ENCODE results near the gene RAN. TPM values are rescaled to one million over a fixed set of nuclear protein-coding genes. Genes with fewer than 3 reads are reported as not detected.

RAN gene
- total and polyA plus RNA-seq, 9 donors = 80.4 to 419 (median 314) TPM

GRCh38 chr12:130911193-130911592 lies 39.3 kb downstream of the RAN start:
- Histone ChIP-seq H3K9me3 (no peaks in the 10 kb centered on the region), H3K4me1 (ENCODE audit: insufficient read depth) (no peaks in the 10 kb centered on the region), H3K36me3 (no peaks in the 10 kb centered on the region), H3K27me3 (no peaks in the 10 kb centered on the region), H3K27ac (no peak overlapping the region), H3K4me3 (no peak overlapping the region)
- TF ChIP-seq POLR2A (IDR thresholded peaks at IDR 0.05) = no peak
- no peak for TF ChIP-seq EP300 (IDR thresholded peaks at IDR 0.05)
- no peak for TF ChIP-seq CTCF (IDR thresholded peaks at IDR 0.05)
- DNase-seq = no peak
- WGBS, 3 donors = 0 to 93% (median 45%) methylated on average over 1 of the region's 1 CpG
- intact Hi-C loops (cut with DNase I) = loop anchor here in 1 of 4 donors (10.0 kb wide), 2 partner anchors 224 to 924 kb away; no protein-coding TSS in a partner anchor

GRCh38 chr12:130911933-130912332 lies 40.1 kb downstream of the RAN start:
- TF ChIP-seq CTCF (IDR thresholded peaks at IDR 0.05) = no peak
- TF ChIP-seq EP300 (IDR thresholded peaks at IDR 0.05) = no peak
- no peak for TF ChIP-seq POLR2A (IDR thresholded peaks at IDR 0.05)
- no peaks in the 10 kb centered on the region for H3K4me1 ChIP-seq (ENCODE audit: insufficient read depth)
- no peak for DNase-seq
- no peaks in the 10 kb centered on the region for H3K36me3 ChIP-seq
- no peak overlapping the region for H3K4me3 ChIP-seq
- H3K9me3 ChIP-seq = no peaks in the 10 kb centered on the region
- intact Hi-C loops (cut with DNase I) = loop anchor here in 1 of 4 donors (10.0 kb wide), 2 partner anchors 223 to 923 kb away; no protein-coding TSS in a partner anchor
- H3K27ac ChIP-seq = no peak overlapping the region
- no peaks in the 10 kb centered on the region for H3K27me3 ChIP-seq

GRCh38 chr12:130916241-130916911 lies 44.5 kb downstream of the RAN start:
- TF ChIP-seq CTCF (IDR thresholded peaks at IDR 0.05) (peak; percentile 96 to 98 (median 97)), EP300 (IDR thresholded peaks at IDR 0.05) (no peak)
- no peaks in the 10 kb centered on the region for H3K36me3 ChIP-seq
- no peaks in the 10 kb centered on the region for H3K27me3 ChIP-seq
- H3K27ac ChIP-seq = no peak overlapping the region
- intact Hi-C loops (cut with DNase I) = loop anchor here in 3 of 4 donors (5.0 to 10.0 kb wide), 4 partner anchors 216 to 918 kb away; partner anchors contain the start of gene MMP17 (in 1 of the 3)
- 5 to 9% (median 5%) methylated on average over 36 to 37 of the region's 37 CpGs for WGBS, 3 donors
- H3K4me3 ChIP-seq = peak overlapping the region; percentile 1
- DNase-seq = peak; percentile 64 to 83 (median 75)
- H3K4me1 ChIP-seq (ENCODE audit: insufficient read depth) = no peaks in the 10 kb centered on the region
- H3K9me3 ChIP-seq = no peaks in the 10 kb centered on the region

GRCh38 chr12:130917607-130918006 lies 45.7 kb downstream of the RAN start:
- DNase-seq = no peak
- intact Hi-C loops (cut with DNase I) = loop anchor here in 3 of 4 donors (5.0 to 10.0 kb wide), 4 partner anchors 215 to 917 kb away; partner anchors contain the start of gene MMP17 (in 1 of the 3)
- 92 to 95% (median 95%) methylated on average over 13 of the region's 13 CpGs for WGBS, 3 donors
- no peaks in the 10 kb centered on the region for H3K9me3 ChIP-seq
- H3K36me3 ChIP-seq = no peaks in the 10 kb centered on the region
- no peaks in the 10 kb centered on the region for H3K4me1 ChIP-seq (ENCODE audit: insufficient read depth)
- H3K27ac ChIP-seq = no peak overlapping the region
- no peak overlapping the region for H3K4me3 ChIP-seq
- no peaks in the 10 kb centered on the region for H3K27me3 ChIP-seq
- TF ChIP-seq EP300 (IDR thresholded peaks at IDR 0.05) (no peak), CTCF (IDR thresholded peaks at IDR 0.05) (no peak), POLR2A (IDR thresholded peaks at IDR 0.05) (no peak)
